VCaP (cell line): ENCODE measurements around the gene RBM20.

ENCODE experiments used
- H3K27ac ChIP-seq: fragments of 450-650 bp; 2 replicates; pipeline ENCODE4 v1.5.1; 2017
- CTCF ChIP-seq: fragments of 450-650 bp; conservative IDR thresholded peaks from 2 replicates; pipeline ENCODE4 v1.5.1; 2017; ENCODE audit warnings: mild to moderate bottlenecking, moderate library complexity

Gene RBM20

GRCh38 chr10:110793128-110793812 lies 149.1 kb downstream of the RBM20 start:
- H3K27ac ChIP-seq, result peak overlapping the region; percentile 83

GRCh38 chr10:110793886-110794285 lies 149.8 kb downstream of the RBM20 start:
- peak overlapping the region; percentile 83 for H3K27ac ChIP-seq
- no peak for TF ChIP-seq CTCF

More at GRCh38 chr10:110793128-110793812, 149.1 kb downstream of the RBM20 start:
- no peak for TF ChIP-seq CTCF

GRCh38 chr10:110794808-110795207 lies 150.7 kb downstream of the RBM20 start:
- TF ChIP-seq CTCF, result no peak
- H3K27ac ChIP-seq, result no peak overlapping the region

GRCh38 chr10:110797416-110797815 lies 153.3 kb downstream of the RBM20 start:
- H3K27ac ChIP-seq, result no peak overlapping the region
- TF ChIP-seq CTCF, result no peak

GRCh38 chr10:110798340-110798739 lies 154.2 kb downstream of the RBM20 start:
- TF ChIP-seq CTCF, result no peak

GRCh38 chr10:110802090-110802489 lies 158.0 kb downstream of the RBM20 start:
- no peak for TF ChIP-seq CTCF
- H3K27ac ChIP-seq, result no peak overlapping the region; the same call in 1 of the 2 replicates

More at GRCh38 chr10:110798340-110798739, 154.2 kb downstream of the RBM20 start:
- no peak overlapping the region for H3K27ac ChIP-seq

- H3K27ac ChIP-seq, result no peak overlapping the region; the same call in 1 of the 2 replicates
- no peak for TF ChIP-seq CTCF
These were observed 158.6 kb downstream of the RBM20 start for GRCh38 chr10:110802551-110803238.
